ENCODE results near the gene UCMA. TPM values are rescaled to one million over a fixed set of nuclear protein-coding genes. Genes with fewer than 3 reads are reported as not detected.
"Not testable (repeated sequence)": the region's sequence is repeated elsewhere in the genome, so short reads cannot be mapped to it uniquely, and the experiment has no call there.

Gene UCMA
- total RNA-seq, 4 donors from 2014 or later = not detected

- intact Hi-C loops (cut with DNase I; ENCODE audit: low total_unique reads) = no loop called here
- H3K4me3 ChIP-seq (ENCODE audit: low read depth, poor library complexity, severe bottlenecking) = no peak overlapping the region
- no peak for DNase-seq (ENCODE audit: low spot score in 2 of 2)
- 91 to 93% methylated on average over 2 of the region's 2 CpGs for WGBS, 2 donors
- TF ChIP-seq CTCF (IDR thresholded peaks at IDR 0.05) = no peak
- no peak for TF ChIP-seq POLR2A (IDR thresholded peaks at IDR 0.05)
These were observed 22.5 kb upstream of the UCMA start for GRCh38 chr10:13256627-13257026.

GRCh38 chr10:13253726-13254125 lies 19.6 kb upstream of the UCMA start:
- intact Hi-C loops (cut with DNase I; ENCODE audit: low total_unique reads) = no loop called here
- WGBS, 2 donors = 66 to 71% methylated on average over 4 of the region's 4 CpGs
- no peak for DNase-seq (ENCODE audit: low spot score in 2 of 2)
- no peak for TF ChIP-seq CTCF (IDR thresholded peaks at IDR 0.05)
- no peak for TF ChIP-seq POLR2A (IDR thresholded peaks at IDR 0.05)
- H3K4me3 ChIP-seq (ENCODE audit: low read depth, poor library complexity, severe bottlenecking) = no peak overlapping the region

- no peak overlapping the region for H3K4me3 ChIP-seq (ENCODE audit: low read depth, poor library complexity, severe bottlenecking)
- no peak for DNase-seq (ENCODE audit: low spot score in 2 of 2)
- 92 to 96% methylated on average over 4 of the region's 4 CpGs for whole genome bisulfite sequencing, 2 donors
- TF ChIP-seq CTCF (IDR thresholded peaks at IDR 0.05) (no peak), POLR2A (IDR thresholded peaks at IDR 0.05) (no peak)
- intact Hi-C loops (cut with DNase I; ENCODE audit: low total_unique reads) = no loop called here
These were observed 13.6 kb upstream of the UCMA start for GRCh38 chr10:13247784-13248183.

GRCh38 chr10:13247246-13247645 lies 13.1 kb upstream of the UCMA start:
- TF ChIP-seq CTCF (IDR thresholded peaks at IDR 0.05) = no peak
- TF ChIP-seq POLR2A (IDR thresholded peaks at IDR 0.05) = no peak
- 78 to 80% methylated on average over 9 of the region's 9 CpGs for WGBS, 2 donors
- no peak overlapping the region for H3K4me3 ChIP-seq (ENCODE audit: low read depth, poor library complexity, severe bottlenecking)
- no peak for DNase-seq (ENCODE audit: low spot score in 2 of 2)
- intact Hi-C loops (cut with DNase I; ENCODE audit: low total_unique reads) = no loop called here

GRCh38 chr10:13242260-13242659 lies 8.1 kb upstream of the UCMA start:
- WGBS, 2 donors = 92 to 97% methylated on average over 5 of the region's 5 CpGs
- H3K4me3 ChIP-seq (ENCODE audit: low read depth, poor library complexity, severe bottlenecking); DNase-seq (ENCODE audit: low spot score in 2 of 2); intact Hi-C loops (cut with DNase I; ENCODE audit: low total_unique reads): not testable (repeated sequence)

- TF ChIP-seq CTCF (IDR thresholded peaks at IDR 0.05) (no peak), POLR2A (IDR thresholded peaks at IDR 0.05) (no peak)
- 86 to 90% methylated on average over 3 of the region's 3 CpGs for WGBS, 2 donors
- intact Hi-C loops (cut with DNase I; ENCODE audit: low total_unique reads) = no loop called here
These were observed 7.4 kb upstream of the UCMA start for GRCh38 chr10:13241613-13242012.

More at GRCh38 chr10:13241613-13242012, 7.4 kb upstream of the UCMA start:
- DNase-seq (ENCODE audit: low spot score in 2 of 2) = no peak
- H3K4me3 ChIP-seq (ENCODE audit: low read depth, poor library complexity, severe bottlenecking) = no peak overlapping the region
